Measurements from ENCODE around the gene GMPPA. TPM values are rescaled to one million over a fixed set of nuclear protein-coding genes. Genes with fewer than 3 reads are reported as not detected.

Gene GMPPA
- total RNA-seq, 1 donor, result 46.0 TPM

DNA sequence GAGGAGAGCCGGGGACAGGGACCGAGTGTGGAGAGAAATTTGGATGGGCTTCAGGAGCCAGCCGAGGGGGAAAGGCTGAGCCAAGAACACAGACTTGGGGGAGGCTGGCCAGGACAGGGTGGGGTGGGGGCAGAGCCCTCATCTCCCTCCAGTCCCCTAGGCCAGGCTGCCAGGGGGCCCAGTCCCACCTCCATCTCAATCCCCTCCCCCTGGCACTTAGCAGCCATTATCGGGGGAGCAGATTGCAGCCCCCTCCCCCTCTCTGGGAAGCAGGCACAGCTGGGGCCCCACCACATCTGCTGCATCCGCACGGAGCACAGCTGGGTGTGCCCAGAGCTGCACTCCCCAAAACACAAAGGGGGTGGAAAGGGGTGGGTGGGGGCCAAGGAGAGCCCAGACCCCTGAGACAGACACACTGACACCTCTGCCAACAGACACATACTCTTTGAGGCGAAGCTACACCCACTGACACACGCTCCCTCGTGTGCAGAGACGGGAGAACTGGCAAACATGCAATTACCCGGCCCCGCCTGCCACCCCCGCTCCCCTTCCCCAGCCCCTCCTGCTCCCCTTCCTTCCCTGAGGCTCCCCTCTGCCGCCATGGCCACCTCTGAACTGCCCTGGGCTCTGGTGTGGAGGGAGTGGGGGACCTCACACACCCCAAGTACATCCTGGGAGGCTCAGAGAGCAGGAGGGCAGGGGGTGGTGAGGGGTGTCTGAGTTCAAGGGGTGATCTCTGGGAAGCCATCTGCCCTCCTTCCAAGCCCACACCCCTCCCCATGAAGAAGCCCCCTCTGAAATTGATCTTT lies 10.5 kb downstream of the GMPPA start:
- TF ChIP-seq, protein P1, sequence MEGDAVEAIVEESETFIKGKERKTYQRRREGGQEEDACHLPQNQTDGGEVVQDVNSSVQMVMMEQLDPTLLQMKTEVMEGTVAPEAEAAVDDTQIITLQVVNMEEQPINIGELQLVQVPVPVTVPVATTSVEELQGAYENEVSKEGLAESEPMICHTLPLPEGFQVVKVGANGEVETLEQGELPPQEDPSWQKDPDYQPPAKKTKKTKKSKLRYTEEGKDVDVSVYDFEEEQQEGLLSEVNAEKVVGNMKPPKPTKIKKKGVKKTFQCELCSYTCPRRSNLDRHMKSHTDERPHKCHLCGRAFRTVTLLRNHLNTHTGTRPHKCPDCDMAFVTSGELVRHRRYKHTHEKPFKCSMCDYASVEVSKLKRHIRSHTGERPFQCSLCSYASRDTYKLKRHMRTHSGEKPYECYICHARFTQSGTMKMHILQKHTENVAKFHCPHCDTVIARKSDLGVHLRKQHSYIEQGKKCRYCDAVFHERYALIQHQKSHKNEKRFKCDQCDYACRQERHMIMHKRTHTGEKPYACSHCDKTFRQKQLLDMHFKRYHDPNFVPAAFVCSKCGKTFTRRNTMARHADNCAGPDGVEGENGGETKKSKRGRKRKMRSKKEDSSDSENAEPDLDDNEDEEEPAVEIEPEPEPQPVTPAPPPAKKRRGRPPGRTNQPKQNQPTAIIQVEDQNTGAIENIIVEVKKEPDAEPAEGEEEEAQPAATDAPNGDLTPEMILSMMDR (IDR thresholded peaks at IDR 0.05; ENCODE audit: extremely low read depth, low read depth, low read length), result no peak
- peaks cover 10% of the 10 kb centered on the region for H4K20me1 ChIP-seq (ENCODE audit: insufficient read depth, low read length)
- H3K79me2 ChIP-seq (ENCODE audit: insufficient read depth, low read length), result no peaks in the 10 kb centered on the region
- no peak overlapping the region for H3K27ac ChIP-seq (ENCODE audit: low read depth, low read length)
- H3K4me3 ChIP-seq (ENCODE audit: insufficient read depth, low read length), result peak overlapping the region; percentile 69
- no peak for DNase-seq (ENCODE audit: insufficient read length, low spot score, missing footprints)
- H3K4me1 ChIP-seq (ENCODE audit: insufficient read depth, low read length), result peaks cover 12% of the 10 kb centered on the region
- H3K4me2 ChIP-seq (ENCODE audit: insufficient read depth, low read length), result peak overlapping the region; percentile 89
- H2AFZ ChIP-seq (ENCODE audit: low read length), result no peak overlapping the region
- H3K36me3 ChIP-seq (ENCODE audit: insufficient read depth, low read length), result peaks cover 21% of the 10 kb centered on the region
- no peaks in the 10 kb centered on the region for H3K9me3 ChIP-seq (ENCODE audit: low read depth, low read length)
- H3K27me3 ChIP-seq (ENCODE audit: insufficient read depth, low read length), result peaks cover 33% of the 10 kb centered on the region

DNA sequence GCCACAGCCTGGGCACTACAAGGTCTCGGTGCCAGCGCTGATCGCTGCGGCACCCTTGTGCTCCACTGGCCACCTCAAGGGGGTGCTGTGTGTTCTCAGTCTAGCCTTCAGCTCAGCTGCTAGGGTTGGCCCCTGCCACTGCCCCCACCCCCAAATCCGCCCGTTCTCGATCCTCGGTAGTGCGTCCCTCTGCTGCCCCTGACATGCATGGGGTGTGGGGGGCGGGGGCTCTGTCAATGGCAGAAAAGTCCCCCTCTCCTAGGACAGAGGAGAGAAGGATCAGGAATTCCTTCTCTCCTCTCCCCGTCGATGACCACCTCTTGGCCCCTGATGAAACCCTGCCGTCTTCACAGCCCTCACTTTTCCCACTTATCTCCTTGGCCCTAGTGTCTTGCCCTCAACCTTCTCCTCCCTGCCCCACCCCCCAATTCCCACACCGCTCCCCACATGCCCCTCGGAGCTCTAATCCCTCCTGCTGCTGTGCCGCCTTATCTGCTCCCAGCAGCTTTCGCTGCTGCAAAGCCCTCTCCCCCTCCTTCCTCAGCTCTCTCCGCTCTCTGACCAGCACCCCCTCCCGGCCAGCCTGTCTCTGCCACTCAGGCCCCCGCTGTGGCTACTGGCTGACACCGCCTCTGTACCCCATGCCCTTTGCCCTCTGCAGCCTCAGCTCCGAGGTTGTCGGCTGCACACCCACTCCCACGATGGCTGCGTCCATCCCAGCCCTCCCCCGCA lies 11.3 kb downstream of the GMPPA start:
- TF ChIP-seq, protein P1 (IDR thresholded peaks at IDR 0.05; ENCODE audit: extremely low read depth, low read depth, low read length), result peak; percentile 70
- H2AFZ ChIP-seq (ENCODE audit: low read length), result peak overlapping the region; percentile 35
- DNase-seq (ENCODE audit: insufficient read length, low spot score, missing footprints), result peak; percentile 99
- H3K9me3 ChIP-seq (ENCODE audit: low read depth, low read length), result no peaks in the 10 kb centered on the region
- peak overlapping the region; percentile 89 for H3K4me2 ChIP-seq (ENCODE audit: insufficient read depth, low read length)
- H4K20me1 ChIP-seq (ENCODE audit: insufficient read depth, low read length), result peaks cover 5% of the 10 kb centered on the region
- no peaks in the 10 kb centered on the region for H3K79me2 ChIP-seq (ENCODE audit: insufficient read depth, low read length)
- H3K4me1 ChIP-seq (ENCODE audit: insufficient read depth, low read length), result peaks cover 12% of the 10 kb centered on the region
- peaks cover 40% of the 10 kb centered on the region for H3K27me3 ChIP-seq (ENCODE audit: insufficient read depth, low read length)
- H3K4me3 ChIP-seq (ENCODE audit: insufficient read depth, low read length), result peak overlapping the region; percentile 69
- no peak overlapping the region for H3K27ac ChIP-seq (ENCODE audit: low read depth, low read length)
- H3K36me3 ChIP-seq (ENCODE audit: insufficient read depth, low read length), result peaks cover 14% of the 10 kb centered on the region

DNA sequence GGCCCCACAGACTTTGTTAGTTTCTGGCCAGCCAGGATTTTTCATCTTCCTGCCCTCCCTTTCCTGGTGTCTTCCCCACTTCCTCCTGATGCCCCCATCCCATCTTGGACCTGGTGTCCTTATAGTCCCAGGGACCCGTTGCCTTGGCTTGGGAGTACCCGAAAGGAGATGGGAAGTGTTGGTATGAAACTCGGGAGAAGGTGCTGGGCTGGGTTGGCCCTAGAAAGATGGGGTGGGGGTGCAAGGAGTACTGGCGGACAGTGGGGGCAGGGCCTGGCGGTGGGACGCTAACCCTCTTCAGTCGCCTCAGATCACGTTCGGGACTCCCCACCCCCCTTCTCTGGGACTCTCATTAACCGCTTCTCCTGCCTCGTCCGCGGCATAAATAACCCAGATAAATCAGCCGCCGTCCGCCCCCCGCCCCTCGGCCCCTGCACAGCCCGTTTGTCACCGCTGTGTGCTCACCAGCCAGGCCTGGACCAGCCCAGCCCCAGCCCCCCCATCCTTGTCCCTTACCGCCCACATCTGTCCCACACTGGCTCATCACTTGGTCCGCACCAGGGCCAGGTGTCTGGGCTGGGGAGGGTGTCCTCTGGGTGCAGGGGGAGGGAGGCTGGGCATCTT lies 11.9 kb downstream of the GMPPA start:
- H3K27ac ChIP-seq (ENCODE audit: low read depth, low read length), result no peak overlapping the region
- H3K36me3 ChIP-seq (ENCODE audit: insufficient read depth, low read length), result peaks cover 8% of the 10 kb centered on the region
- H3K4me2 ChIP-seq (ENCODE audit: insufficient read depth, low read length), result peak overlapping the region; percentile 89
- no peak overlapping the region for H2AFZ ChIP-seq (ENCODE audit: low read length)
- no peaks in the 10 kb centered on the region for H3K79me2 ChIP-seq (ENCODE audit: insufficient read depth, low read length)
- peaks cover 12% of the 10 kb centered on the region for H3K4me1 ChIP-seq (ENCODE audit: insufficient read depth, low read length)
- peak overlapping the region; percentile 69 for H3K4me3 ChIP-seq (ENCODE audit: insufficient read depth, low read length)
- TF ChIP-seq, protein P1 (IDR thresholded peaks at IDR 0.05; ENCODE audit: extremely low read depth, low read depth, low read length), result no peak
- H3K9me3 ChIP-seq (ENCODE audit: low read depth, low read length), result no peaks in the 10 kb centered on the region
- H4K20me1 ChIP-seq (ENCODE audit: insufficient read depth, low read length), result peaks cover 1% of the 10 kb centered on the region
- peaks cover 43% of the 10 kb centered on the region for H3K27me3 ChIP-seq (ENCODE audit: insufficient read depth, low read length)
- no peak for DNase-seq (ENCODE audit: insufficient read length, low spot score, missing footprints)
